Ramos (cell line): ENCODE measurements around the gene CXorf49.
"Not testable (repeated sequence)": the region's sequence is repeated elsewhere in the genome, so short reads cannot be mapped to it uniquely, and the experiment has no call there.

Source experiments
- in situ Hi-C: fragments of 300-500 bp; cut with MboI; formaldehyde crosslinking; loops from one replicate; pipeline ENCODE4 v1.14.3; 2022; ENCODE audit warnings: low sequenced_read_pairs; ENCODE audit not compliant: unreplicated experiment

CXorf49 gene

DNA sequence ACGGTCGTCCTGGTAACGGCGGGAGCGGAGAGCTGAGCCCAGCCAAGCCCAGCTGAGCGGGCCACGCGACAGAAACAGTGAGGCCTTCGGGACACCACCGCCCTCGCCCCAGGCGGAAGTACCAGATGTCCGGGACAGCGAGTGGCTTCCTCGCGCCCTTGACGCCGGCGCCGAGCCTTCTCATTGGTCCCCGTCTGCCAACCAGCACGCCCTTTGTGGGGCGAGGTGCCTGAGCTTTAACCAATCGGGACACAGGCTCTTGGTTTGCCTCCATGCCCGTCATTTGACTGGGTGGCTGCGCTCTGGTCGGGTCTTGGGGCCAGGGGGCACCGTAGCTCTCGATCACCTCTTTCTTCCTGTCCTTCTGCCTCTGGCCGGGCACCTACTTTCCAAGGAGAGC, at the start of gene CXorf49:
CXorf49 (minus strand) TSS at position 101 of the 400 bp plus-strand sequence. CDS start 134 bp downstream, outside the sequence.
- in situ Hi-C loops: not testable (repeated sequence)

DNA sequence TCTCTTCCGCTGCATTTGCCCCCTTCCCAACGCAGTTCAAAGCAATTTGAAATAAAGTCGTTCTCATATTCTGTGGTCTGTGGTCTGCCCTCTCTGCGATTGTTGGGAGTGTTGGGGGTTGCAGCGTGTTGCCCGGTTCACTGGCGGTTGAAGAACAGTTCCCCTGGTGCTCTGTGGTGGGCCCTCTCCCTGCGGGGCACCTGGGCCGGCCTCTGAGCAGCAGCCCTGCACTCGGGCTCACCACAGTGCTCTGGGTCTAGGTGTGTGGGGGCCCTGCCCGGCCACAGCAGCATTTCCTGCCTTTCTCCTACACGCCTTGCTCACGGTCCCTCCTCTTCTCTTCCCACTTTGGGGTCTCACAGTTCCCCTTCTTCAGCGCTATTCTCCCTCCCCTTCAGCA, 49.0 kb upstream of the CXorf49 start:
- in situ Hi-C loops: not testable (repeated sequence)

DNA sequence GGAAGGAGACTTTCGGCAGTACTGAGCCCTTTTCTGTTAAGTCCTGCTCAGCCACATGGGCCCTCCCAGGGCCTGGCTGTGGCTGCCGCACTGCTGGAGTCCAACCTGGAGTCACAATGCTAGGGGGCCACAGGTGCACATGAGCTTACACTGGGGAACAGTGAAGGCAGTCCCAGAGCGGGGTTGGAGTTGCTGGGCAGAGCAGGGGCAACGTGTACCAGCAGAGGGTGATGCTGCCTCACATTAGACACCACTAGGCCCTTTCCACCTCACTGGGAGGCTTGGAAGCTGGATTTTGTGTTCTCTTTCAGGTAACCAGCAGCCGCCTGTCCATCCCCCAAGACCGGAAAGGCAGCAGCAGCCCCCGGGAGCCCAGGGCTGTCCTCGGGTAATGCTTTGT, 47.5 kb upstream of the CXorf49 start:
- in situ Hi-C loops: not testable (repeated sequence)

DNA sequence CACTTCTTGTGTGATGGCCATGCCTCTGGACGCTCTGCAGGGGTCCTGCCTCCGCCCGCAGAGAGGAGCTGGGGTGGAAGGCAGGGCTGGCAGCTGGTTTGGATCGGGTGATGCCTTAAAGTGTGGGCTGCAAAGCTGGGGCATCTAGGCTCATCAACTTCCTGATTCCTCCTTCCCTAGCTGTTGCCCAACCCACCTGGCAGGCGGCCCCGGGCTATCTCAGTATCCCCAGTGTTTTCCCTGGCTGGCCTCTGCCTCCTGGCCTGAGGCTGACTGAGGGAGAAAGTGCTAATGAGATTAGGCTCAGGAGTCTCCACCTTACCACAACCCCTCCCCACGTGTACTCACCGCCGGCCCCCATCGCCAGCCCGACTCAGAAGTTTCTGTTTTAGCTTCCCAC, 46.7 kb upstream of the CXorf49 start:
- in situ Hi-C loops: not testable (repeated sequence)

DNA sequence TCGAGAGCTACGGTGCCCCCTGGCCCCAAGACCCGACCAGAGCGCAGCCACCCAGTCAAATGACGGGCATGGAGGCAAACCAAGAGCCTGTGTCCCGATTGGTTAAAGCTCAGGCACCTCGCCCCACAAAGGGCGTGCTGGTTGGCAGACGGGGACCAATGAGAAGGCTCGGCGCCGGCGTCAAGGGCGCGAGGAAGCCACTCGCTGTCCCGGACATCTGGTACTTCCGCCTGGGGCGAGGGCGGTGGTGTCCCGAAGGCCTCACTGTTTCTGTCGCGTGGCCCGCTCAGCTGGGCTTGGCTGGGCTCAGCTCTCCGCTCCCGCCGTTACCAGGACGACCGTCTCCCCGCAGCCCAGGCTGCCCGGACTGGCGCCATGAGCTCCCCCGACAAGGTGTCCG, 45.0 kb upstream of the CXorf49 start, which contains the start of gene CXorf49B:
CXorf49B (plus strand) TSS at position 301 of the 400 bp plus-strand sequence; CDS start at position 376, 75 bp downstream.
- in situ Hi-C loops: not testable (repeated sequence)

DNA sequence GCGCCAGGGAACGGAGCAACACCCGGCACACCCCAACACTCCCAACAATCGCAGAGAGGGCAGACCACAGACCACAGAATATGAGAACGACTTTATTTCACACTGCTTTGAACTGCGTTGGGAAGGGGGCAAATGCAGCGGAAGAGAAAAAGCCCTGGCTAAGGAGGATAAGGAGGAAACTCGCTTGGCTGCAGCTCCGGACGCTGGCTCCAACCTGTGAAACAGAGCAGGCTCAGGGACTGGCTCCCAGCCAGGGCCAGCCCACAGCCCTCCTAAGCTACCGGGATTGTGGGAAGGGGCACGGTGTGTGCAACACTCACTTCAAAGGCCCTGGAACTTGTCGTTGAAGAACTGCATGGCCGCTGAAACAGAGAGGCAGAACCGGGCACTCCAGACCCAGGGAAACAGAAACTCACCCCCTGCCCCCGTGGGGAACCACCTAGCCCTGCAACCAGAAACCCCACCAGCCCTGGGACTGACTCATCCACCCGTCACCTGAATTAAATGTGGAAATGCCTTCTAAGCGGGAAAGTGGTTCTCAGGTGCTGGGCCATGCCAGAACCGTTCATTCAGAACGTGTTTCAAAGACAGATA, 42.7 kb upstream of the CXorf49 start:
- in situ Hi-C loops: not testable (repeated sequence)

DNA sequence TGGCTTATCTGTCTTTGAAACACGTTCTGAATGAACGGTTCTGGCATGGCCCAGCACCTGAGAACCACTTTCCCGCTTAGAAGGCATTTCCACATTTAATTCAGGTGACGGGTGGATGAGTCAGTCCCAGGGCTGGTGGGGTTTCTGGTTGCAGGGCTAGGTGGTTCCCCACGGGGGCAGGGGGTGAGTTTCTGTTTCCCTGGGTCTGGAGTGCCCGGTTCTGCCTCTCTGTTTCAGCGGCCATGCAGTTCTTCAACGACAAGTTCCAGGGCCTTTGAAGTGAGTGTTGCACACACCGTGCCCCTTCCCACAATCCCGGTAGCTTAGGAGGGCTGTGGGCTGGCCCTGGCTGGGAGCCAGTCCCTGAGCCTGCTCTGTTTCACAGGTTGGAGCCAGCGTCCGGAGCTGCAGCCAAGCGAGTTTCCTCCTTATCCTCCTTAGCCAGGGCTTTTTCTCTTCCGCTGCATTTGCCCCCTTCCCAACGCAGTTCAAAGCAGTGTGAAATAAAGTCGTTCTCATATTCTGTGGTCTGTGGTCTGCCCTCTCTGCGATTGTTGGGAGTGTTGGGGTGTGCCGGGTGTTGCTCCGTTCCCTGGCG, 2.3 kb upstream of the CXorf49 start:
- in situ Hi-C loops: not testable (repeated sequence)

DNA sequence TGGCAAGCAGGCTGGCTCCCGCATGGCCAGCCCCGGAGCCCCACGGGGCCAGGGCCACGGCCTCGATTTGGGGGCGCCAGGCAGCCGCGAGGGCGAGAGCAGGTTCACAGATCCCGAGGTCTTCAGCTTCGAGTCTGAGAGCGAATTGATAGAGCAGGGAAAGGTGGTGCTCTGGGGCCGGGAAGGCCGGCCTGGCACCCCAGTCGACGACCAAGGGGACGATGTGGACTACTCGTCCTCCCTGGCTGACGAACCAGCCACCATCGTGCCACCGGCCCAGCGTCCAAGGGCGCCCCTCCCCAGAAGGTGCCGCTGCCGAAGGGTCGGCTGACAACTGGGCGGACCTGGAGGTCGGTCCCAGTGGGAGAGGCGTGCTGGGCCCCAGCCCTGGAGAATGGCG, 1.1 kb upstream of the CXorf49 start:
- in situ Hi-C loops: not testable (repeated sequence)

DNA sequence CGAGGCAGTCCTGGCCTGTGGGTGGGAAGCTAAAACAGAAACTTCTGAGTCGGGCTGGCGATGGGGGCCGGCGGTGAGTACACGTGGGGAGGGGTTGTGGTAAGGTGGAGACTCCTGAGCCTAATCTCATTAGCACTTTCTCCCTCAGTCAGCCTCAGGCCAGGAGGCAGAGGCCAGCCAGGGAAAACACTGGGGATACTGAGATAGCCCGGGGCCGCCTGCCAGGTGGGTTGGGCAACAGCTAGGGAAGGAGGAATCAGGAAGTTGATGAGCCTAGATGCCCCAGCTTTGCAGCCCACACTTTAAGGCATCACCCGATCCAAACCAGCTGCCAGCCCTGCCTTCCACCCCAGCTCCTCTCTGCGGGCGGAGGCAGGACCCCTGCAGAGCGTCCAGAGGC, 1.8 kb downstream of the CXorf49 start:
- in situ Hi-C loops: not testable (repeated sequence)

DNA sequence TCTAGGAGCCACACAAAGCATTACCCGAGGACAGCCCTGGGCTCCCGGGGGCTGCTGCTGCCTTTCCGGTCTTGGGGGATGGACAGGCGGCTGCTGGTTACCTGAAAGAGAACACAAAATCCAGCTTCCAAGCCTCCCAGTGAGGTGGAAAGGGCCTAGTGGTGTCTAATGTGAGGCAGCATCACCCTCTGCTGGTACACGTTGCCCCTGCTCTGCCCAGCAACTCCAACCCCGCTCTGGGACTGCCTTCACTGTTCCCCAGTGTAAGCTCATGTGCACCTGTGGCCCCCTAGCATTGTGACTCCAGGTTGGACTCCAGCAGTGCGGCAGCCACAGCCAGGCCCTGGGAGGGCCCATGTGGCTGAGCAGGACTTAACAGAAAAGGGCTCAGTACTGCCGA, 2.5 kb downstream of the CXorf49 start:
- in situ Hi-C loops: not testable (repeated sequence)

DNA sequence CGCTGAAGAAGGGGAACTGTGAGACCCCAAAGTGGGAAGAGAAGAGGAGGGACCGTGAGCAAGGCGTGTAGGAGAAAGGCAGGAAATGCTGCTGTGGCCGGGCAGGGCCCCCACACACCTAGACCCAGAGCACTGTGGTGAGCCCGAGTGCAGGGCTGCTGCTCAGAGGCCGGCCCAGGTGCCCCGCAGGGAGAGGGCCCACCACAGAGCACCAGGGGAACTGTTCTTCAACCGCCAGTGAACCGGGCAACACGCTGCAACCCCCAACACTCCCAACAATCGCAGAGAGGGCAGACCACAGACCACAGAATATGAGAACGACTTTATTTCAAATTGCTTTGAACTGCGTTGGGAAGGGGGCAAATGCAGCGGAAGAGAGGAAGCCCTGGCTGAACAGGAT, 4.0 kb downstream of the CXorf49 start:
- in situ Hi-C loops: not testable (repeated sequence)

DNA sequence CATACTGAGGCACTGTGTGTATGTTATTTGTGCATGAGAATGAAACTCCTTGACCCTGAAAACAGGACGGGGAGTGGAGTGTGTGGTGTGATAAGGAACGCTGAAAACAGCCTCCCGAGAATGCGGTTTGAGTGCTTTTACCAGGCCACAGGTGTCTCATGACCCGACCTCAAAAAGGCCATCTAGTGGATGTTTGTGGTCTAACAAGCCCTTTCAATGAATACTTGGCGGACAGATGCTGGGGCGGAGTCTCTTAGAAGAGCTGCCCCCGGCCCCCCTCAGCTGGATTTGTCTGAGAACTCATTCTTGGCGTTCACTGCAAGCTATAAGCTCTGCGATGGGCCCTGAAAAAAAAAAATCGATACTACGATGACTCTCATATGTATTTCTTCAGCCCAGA, 15.2 kb downstream of the CXorf49 start:
- in situ Hi-C loops: not testable (repeated sequence)

DNA sequence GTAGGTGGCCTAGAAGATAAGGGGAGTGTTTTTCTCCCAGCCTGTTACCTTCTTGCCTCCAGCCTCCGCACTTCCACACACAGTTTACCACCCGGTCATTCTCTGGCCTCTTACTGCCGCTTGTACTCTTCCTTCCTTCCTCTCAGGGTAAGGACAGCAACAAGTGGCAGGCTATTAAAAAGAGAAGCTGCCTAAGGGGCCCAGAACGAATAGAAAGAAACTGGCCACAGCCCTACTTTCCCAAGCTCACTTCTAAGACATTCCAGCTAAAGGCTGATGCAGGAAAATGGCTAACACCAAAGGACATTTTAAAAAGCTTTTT, 19.1 kb downstream of the CXorf49 start:
- in situ Hi-C loops: not testable (repeated sequence)

DNA sequence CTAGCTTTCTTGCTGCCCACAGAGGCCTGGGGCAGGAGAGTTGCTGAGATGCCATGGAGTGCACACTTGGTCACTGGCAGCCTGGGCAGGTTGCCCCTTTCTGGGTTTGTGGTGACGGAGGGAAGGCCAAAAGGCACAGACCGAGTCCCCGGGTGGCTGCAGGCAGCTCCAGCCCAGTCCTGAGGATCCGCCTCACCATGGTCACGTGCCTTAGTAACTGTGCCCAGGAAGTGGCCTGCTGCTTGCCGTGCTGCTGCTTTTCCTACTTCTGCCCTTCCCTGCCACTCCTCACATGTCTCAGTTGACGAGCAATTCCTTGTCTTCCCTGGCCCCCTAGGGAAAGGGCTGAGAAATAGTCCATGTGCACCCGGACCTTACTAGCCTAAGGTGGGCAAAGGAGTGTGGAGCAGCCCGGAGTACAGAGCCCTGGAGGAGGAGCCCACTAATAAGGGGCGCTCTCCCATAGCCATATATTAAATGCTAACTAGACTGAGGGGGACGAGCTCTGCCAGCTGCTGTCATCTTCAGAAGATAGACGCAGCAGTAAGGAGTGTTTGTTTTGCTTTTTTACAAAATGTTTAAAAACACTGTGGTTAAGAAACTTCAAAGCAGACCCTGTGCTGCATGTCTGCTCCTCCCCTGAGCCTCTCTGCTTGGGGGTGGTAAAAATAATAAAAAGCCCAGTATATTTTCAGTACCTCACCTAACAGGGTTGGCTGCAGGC, 19.6 kb downstream of the CXorf49 start:
- in situ Hi-C loops: not testable (repeated sequence)

DNA sequence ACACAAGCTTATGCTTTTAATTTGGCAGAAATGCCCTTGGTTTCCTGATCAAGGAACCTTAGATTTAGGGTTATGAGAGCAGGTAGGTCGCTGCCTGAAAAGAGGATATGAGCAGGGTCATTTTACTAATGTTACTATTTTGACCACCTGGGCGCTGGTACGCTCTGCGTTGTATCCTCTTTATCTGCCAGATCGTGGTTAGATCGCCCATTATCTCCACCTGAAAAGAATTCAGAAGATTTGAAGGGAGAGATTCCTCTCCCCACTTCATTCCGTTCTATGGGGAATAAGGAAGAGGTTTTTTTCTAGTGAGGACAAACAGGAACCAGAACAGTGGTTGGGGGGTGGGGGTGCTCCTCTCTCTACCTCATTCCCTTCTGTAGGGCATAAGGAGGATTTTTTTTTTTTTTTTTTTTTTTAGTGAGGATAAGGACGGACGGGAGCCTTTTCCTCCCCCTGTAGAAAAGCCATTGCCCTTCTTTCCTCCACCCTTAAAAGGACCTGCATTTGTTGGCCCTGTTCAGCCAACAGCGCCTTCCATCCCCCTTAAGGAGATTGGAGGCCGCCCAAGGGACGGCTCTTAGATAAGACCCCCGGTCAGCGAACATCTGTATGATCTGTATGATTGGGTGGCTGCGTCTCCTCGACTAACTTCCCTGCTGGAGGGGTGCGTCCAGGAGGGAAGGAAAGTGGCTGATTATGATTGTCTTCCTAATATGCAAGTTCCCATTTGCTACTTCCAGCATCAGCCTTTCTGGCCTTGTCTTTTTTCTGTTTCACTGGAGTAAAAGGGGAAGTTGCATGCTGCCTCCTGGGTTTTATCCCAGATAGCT, 20.4 kb downstream of the CXorf49 start:
- in situ Hi-C loops: not testable (repeated sequence)

DNA sequence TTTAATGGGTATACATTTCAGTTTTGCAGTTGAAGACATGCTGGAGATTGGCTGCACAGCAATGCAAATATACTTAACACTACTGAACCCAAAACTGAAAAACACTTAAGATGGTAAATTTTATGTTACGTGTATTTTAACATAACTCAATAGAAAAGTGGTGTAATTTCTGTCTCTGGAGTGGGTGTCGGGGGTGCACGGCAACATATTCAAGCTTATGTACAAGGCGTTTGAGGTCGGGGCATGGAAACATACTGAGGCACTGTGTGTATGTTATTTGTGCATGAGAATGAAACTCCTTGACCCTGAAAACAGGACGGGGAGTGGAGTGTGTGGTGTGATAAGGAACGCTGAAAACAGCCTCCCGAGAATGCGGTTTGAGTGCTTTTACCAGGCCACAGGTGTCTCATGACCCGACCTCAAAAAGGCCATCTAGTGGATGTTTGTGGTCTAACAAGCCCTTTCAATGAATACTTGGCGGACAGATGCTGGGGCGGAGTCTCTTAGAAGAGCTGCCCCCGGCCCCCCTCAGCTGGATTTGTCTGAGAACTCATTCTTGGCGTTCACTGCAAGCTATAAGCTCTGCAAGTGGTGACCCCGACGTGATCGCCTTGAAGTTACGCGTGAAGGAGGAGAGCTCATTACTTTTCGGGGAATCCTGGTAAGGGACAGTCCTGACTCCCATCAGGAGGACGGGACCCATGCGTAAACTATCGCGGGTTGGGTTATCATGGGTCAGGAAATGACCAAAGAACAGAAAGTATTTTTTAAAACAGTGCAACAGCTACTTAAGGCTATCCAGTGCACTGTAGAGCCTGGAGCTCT, 21.2 kb downstream of the CXorf49 start:
- in situ Hi-C loops: not testable (repeated sequence)

DNA sequence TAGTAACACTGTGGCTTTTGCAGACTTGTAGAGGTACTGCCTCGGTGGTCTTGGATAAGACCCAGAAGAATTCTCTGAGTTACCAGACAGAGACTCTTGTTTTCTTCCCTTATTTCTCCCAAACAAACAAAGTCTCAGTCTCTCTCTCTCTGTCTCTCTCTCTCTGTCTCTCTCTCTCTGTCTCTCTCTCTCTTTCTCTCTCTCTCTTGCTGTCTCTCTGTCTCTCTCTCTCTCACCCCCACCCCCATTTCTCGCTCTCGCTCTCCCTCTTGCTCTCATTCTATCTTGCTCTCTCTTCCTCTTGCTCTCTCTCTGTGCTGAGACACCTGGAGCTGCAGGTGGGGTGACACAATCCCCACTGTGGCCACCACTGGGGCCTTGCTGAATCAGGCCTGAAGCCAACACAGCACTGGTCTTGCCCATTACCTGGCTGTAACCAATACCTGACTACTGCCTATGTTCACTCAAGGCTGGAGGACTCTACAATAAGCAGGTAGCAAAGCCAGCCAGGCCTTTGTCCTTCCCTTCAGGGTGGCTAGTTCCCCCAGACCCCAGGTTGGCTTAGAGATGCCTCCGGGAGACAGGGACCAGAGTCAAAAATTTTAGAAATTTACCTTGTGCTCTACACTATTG, 38.4 kb downstream of the CXorf49 start:
- in situ Hi-C loops: no loop called here

DNA sequence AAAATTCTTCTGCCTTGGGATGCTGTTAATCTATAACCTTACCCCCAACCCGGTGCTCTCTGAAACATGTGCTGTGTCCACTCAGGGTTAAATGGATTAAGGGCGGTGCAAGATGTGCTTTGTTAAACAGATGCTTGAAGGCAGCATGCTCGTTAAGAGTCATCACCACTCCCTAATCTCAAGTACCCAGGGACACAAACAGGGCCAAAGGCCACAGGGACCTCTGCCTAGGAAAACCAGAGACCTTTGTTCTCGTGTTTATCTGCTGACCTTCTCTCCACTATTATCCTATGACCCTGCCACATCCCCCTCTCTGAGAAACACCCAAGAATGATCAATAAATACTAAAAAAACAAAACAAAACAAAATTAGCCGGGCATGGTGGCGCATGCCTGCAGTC, 40.9 kb downstream of the CXorf49 start:
- in situ Hi-C loops: not testable (repeated sequence)

DNA sequence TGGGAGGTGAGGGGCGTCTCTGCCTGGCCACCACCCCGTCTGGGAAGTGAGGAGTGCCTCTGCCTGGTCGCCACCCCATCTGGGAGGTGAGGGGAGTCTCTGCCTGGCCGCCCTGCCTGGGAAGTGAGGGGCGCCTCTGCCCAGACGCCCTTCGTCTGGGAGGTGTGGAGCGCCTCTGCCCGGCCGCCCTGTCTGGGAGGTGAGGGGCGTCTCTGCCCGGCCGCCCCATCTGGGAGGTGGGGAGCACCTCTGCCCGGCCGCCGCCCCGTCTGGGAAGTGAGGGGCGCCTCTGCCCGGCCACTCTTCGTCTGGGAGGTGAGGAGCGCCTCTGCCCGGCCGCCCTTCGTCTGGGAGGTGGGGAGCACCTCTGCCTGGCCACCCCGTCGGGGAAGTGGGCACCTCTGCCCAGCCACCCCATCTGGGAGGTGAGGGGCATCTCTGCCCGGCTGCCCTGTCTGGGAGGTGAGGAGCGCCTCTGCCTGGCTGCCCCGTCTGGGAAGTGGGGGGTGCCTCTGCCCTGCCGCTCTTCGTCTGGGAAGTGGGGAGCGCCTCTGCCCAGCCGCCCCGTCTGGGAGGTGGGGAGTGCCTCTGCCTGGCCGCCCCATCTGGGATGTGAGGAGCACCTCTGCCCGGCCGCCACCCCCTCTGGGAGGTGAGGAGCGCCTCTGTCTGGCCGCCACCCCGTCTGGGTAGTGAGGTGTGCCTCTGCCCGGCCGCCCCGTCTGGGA, 41.9 kb downstream of the CXorf49 start:
- in situ Hi-C loops: not testable (repeated sequence)
